Measurements from ENCODE around the gene CCDC85C. TPM values are rescaled to one million over a fixed set of nuclear protein-coding genes. Genes with fewer than 3 reads are reported as not detected.

The CCDC85C gene
- polyA plus RNA-seq, 1 of the 3 experiments (the other 2 are of a cell fraction), result 9.6 TPM

DNA sequence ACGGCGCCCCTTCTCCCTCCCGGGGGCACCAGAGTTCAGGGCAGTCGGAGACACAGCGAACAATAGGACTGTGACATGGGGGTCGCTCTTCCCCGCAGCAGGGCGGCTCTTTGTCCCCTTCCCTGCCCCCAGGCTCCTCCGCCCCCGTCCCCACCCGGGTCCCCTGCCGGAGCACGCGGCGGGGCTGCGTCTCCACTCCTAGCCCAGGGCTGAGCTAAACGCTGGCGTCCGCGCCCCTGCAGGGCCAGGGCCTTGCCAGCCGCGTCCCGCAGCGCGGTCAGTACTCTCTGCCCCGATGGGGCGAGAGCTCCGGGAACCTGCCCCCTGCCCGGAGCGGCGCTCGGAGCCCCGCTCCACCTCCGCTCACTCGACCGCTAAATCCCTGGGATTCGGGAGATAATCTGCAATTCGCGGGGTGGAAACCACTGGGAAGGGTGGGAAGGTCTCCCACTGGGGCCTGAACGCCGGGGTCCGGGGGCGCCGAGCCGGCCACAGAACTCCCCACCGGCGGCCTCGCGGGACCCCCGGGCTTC is 825 bp upstream of the CCDC85C start:
- H3K36me3 ChIP-seq (replicated peaks in 1 of 2; ENCODE audit: control insufficient read depth in 1 of 2, insufficient read depth in 2 of 2, low read length in 1 of 2), result no peaks in the 10 kb centered on the region
- peak overlapping the region; percentile 95 for H3K9ac ChIP-seq
- peaks cover 31% of the 10 kb centered on the region for H4K20me1 ChIP-seq (ENCODE audit: insufficient read depth)
- H3K4me3 ChIP-seq (ENCODE audit: low read depth in 2 of 2, low read length in 1 of 2), result peak overlapping the region; percentile 89 to 90
- peak; percentile 82 for DNase-seq
- CTCF ChIA-PET, result interaction anchor here (0.8 to 4.9 kb wide), 14 partner anchors 9 to 87 kb away, joined by 3 to 37 read pairs (median 5); no protein-coding TSS in a partner anchor
- WGBS (ENCODE audit: low lambda C conversion rate), result under 1% methylated on average over 25 of the region's 50 CpGs
- no peak for TF ChIP-seq RFX5 (IDR thresholded peaks at IDR 0.05; ENCODE audit: low read length)
- no peak for TF ChIP-seq EP300 (IDR thresholded peaks at IDR 0.05; ENCODE audit: borderline replicate concordance in 1 of 2, low read depth in 1 of 2, low read length in 1 of 2)
- TF ChIP-seq POLR2AphosphoS5 (IDR thresholded peaks at IDR 0.05; ENCODE audit: low read depth, low read length), result no peak
- no peak for TF ChIP-seq ELF1 (IDR thresholded peaks at IDR 0.05)
- TF ChIP-seq NRF1 (IDR thresholded peaks at IDR 0.05; ENCODE audit: low read depth, low read length), result no peak
- TF ChIP-seq RXRA (IDR thresholded peaks at IDR 0.05; ENCODE audit: borderline replicate concordance, low read depth), result no peak
- TF ChIP-seq CHD2 (IDR thresholded peaks at IDR 0.05; ENCODE audit: low read length, partially characterized antibody), result no peak
- no peak for TF ChIP-seq MXI1 (IDR thresholded peaks at IDR 0.05; ENCODE audit: low read depth, low read length)
- TF ChIP-seq, protein P1, sequence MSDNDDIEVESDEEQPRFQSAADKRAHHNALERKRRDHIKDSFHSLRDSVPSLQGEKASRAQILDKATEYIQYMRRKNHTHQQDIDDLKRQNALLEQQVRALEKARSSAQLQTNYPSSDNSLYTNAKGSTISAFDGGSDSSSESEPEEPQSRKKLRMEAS (IDR thresholded peaks at IDR 0.05; ENCODE audit: low read depth), result no peak
- H3K27me3 ChIP-seq (ENCODE audit: insufficient read depth), result no peaks in the 10 kb centered on the region
- peak overlapping the region; percentile 82 to 96 for H3K27ac ChIP-seq (ENCODE audit: low read depth in 2 of 2, low read length in 1 of 2)
- H3K9me3 ChIP-seq, result no peaks in the 10 kb centered on the region
- POLR2A ChIA-PET, result interaction anchor here (1.1 to 3.5 kb wide), 8 partner anchors 9 to 124 kb away, joined by 3 to 19 read pairs (median 5); partner anchors contain the start of genes CCNK and SETD3
- peaks cover 22 to 49% of the 10 kb centered on the region in 2 experiments for H3K4me1 ChIP-seq (ENCODE audit: control insufficient read depth in 1 of 2, insufficient read depth in 2 of 2, low read depth in 1 of 2, low read length in 1 of 2)
- H3K4me2 ChIP-seq, result peak overlapping the region; percentile 97
- H3K9me2 ChIP-seq, result no peaks in the 10 kb centered on the region
- H2AFZ ChIP-seq (ENCODE audit: low read depth), result peak overlapping the region; percentile 82
- peaks cover 39% of the 10 kb centered on the region for H3K79me2 ChIP-seq (ENCODE audit: insufficient read depth)
- no peaks in the 10 kb centered on the region for H3F3A ChIP-seq (replicated peaks; ENCODE audit: insufficient read depth)

GRCh38 chr14:99604278-99604765 is 315 bp upstream of the CCDC85C start:
- peaks cover 22 to 53% of the 10 kb centered on the region in 2 experiments for H3K4me1 ChIP-seq (ENCODE audit: control insufficient read depth in 1 of 2, insufficient read depth in 2 of 2, low read depth in 1 of 2, low read length in 1 of 2)
- POLR2A ChIA-PET, result interaction anchor here (1.1 to 3.5 kb wide), 7 partner anchors 10 to 124 kb away, joined by 3 to 19 read pairs (median 5); partner anchors contain the start of genes CCNK and SETD3
- H3F3A ChIP-seq (replicated peaks; ENCODE audit: insufficient read depth), result no peaks in the 10 kb centered on the region
- no peaks in the 10 kb centered on the region for H3K9me3 ChIP-seq
- peak overlapping the region; percentile 82 to 96 for H3K27ac ChIP-seq (ENCODE audit: low read depth in 2 of 2, low read length in 1 of 2)
- peak overlapping the region; percentile 82 for H2AFZ ChIP-seq (ENCODE audit: low read depth)
- no peaks in the 10 kb centered on the region for H3K36me3 ChIP-seq (replicated peaks in 1 of 2; ENCODE audit: control insufficient read depth in 1 of 2, insufficient read depth in 2 of 2, low read length in 1 of 2)
- H3K27me3 ChIP-seq (ENCODE audit: insufficient read depth), result no peaks in the 10 kb centered on the region
- H3K9ac ChIP-seq, result peak overlapping the region; percentile 95
- peak; percentile 100 for DNase-seq
- CTCF ChIA-PET, result interaction anchor here (1.0 to 4.9 kb wide), 13 partner anchors 10 to 87 kb away, joined by 3 to 37 read pairs (median 6); no protein-coding TSS in a partner anchor
- H3K79me2 ChIP-seq (ENCODE audit: insufficient read depth), result peaks cover 44% of the 10 kb centered on the region
- H3K9me2 ChIP-seq, result no peaks in the 10 kb centered on the region
- WGBS (ENCODE audit: low lambda C conversion rate), result 1% methylated on average over 29 of the region's 65 CpGs
- peaks cover 34% of the 10 kb centered on the region for H4K20me1 ChIP-seq (ENCODE audit: insufficient read depth)
- H3K4me2 ChIP-seq, result peak overlapping the region; percentile 97
- H3K4me3 ChIP-seq (ENCODE audit: low read depth in 2 of 2, low read length in 1 of 2), result peak overlapping the region; percentile 89 to 90
- TF ChIP-seq, protein P2, sequence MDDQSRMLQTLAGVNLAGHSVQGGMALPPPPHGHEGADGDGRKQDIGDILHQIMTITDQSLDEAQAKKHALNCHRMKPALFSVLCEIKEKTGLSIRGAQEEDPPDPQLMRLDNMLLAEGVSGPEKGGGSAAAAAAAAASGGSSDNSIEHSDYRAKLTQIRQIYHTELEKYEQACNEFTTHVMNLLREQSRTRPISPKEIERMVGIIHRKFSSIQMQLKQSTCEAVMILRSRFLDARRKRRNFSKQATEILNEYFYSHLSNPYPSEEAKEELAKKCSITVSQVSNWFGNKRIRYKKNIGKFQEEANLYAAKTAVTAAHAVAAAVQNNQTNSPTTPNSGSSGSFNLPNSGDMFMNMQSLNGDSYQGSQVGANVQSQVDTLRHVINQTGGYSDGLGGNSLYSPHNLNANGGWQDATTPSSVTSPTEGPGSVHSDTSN (IDR thresholded peaks at IDR 0.05), result 0 out of 2 replicates have a peak, but pooled peaks have one; percentile 4
- no peak for TF ChIP-seq TAF1 (IDR thresholded peaks at IDR 0.05; ENCODE audit: borderline replicate concordance, low read depth, low read length)
- TF ChIP-seq EZH2phosphoT487 (IDR thresholded peaks at IDR 0.05; ENCODE audit: borderline replicate concordance, low read depth), result no peak
- TF ChIP-seq FOXM1 (IDR thresholded peaks at IDR 0.05; ENCODE audit: low read depth), result peak; percentile 90
- TF ChIP-seq NRF1 (IDR thresholded peaks at IDR 0.05; ENCODE audit: low read depth, low read length), result no peak
- TF ChIP-seq USF2 (IDR thresholded peaks at IDR 0.05; ENCODE audit: borderline replicate concordance, low read depth, low read length), result no peak
- TF ChIP-seq CHD2 (IDR thresholded peaks at IDR 0.05; ENCODE audit: low read length, partially characterized antibody), result peak; percentile 30
- no peak for TF ChIP-seq ELF1 (IDR thresholded peaks at IDR 0.05)
- TF ChIP-seq, protein P3, sequence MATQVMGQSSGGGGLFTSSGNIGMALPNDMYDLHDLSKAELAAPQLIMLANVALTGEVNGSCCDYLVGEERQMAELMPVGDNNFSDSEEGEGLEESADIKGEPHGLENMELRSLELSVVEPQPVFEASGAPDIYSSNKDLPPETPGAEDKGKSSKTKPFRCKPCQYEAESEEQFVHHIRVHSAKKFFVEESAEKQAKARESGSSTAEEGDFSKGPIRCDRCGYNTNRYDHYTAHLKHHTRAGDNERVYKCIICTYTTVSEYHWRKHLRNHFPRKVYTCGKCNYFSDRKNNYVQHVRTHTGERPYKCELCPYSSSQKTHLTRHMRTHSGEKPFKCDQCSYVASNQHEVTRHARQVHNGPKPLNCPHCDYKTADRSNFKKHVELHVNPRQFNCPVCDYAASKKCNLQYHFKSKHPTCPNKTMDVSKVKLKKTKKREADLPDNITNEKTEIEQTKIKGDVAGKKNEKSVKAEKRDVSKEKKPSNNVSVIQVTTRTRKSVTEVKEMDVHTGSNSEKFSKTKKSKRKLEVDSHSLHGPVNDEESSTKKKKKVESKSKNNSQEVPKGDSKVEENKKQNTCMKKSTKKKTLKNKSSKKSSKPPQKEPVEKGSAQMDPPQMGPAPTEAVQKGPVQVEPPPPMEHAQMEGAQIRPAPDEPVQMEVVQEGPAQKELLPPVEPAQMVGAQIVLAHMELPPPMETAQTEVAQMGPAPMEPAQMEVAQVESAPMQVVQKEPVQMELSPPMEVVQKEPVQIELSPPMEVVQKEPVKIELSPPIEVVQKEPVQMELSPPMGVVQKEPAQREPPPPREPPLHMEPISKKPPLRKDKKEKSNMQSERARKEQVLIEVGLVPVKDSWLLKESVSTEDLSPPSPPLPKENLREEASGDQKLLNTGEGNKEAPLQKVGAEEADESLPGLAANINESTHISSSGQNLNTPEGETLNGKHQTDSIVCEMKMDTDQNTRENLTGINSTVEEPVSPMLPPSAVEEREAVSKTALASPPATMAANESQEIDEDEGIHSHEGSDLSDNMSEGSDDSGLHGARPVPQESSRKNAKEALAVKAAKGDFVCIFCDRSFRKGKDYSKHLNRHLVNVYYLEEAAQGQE (IDR thresholded peaks at IDR 0.05; ENCODE audit: low read depth, low read length), result no peak
- TF ChIP-seq TEAD4 (IDR thresholded peaks at IDR 0.05; ENCODE audit: borderline replicate concordance, insufficient read depth), result no peak
- TF ChIP-seq, protein P4, sequence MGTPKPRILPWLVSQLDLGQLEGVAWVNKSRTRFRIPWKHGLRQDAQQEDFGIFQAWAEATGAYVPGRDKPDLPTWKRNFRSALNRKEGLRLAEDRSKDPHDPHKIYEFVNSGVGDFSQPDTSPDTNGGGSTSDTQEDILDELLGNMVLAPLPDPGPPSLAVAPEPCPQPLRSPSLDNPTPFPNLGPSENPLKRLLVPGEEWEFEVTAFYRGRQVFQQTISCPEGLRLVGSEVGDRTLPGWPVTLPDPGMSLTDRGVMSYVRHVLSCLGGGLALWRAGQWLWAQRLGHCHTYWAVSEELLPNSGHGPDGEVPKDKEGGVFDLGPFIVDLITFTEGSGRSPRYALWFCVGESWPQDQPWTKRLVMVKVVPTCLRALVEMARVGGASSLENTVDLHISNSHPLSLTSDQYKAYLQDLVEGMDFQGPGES (IDR thresholded peaks at IDR 0.05; ENCODE audit: low read depth, low read length), result peak; percentile 63; the same call in 1 of the 2 replicates
- TF ChIP-seq, protein P1 (IDR thresholded peaks at IDR 0.05; ENCODE audit: low read depth), result peak; percentile 57
